GM12875 (cell line): Measurements from ENCODE around the gene DOCK2.

Source experiments
- H3K4me3 ChIP-seq: one replicate; pipeline ENCODE4 v1.5.1; 2011; ENCODE audit warnings: low read depth, low read length, control low read depth
- TF ChIP-seq, protein P1 (sequence below): IDR thresholded peaks from 2 replicates; pipeline ENCODE4 v1.5.1; 2011; ENCODE audit warnings: low read depth, mild to moderate bottlenecking, control low read depth, inconsistent platforms, low read length, moderate library complexity, borderline replicate concordance; ENCODE audit not compliant: insufficient read depth

DOCK2 gene

DNA sequence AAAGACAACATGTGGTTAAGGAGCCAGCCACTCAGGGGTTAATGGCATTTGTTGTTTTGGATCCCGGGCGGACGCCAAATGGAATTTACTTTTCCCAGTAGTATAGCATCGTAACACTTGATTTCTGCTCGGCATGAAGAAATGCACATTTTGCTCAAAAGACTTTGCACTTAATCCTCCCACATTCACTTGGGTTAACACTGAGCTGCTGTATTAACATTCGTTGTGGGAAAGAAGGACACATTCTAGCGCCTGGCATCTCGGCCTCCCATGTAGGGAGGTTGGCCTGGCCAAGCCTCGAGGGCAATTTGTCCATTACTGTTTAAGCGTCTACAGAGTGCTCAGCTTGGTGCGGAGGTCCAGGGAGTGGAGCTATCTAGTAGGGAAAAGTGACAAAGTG, 375.5 kb downstream of the DOCK2 start:
- TF ChIP-seq, protein P1, sequence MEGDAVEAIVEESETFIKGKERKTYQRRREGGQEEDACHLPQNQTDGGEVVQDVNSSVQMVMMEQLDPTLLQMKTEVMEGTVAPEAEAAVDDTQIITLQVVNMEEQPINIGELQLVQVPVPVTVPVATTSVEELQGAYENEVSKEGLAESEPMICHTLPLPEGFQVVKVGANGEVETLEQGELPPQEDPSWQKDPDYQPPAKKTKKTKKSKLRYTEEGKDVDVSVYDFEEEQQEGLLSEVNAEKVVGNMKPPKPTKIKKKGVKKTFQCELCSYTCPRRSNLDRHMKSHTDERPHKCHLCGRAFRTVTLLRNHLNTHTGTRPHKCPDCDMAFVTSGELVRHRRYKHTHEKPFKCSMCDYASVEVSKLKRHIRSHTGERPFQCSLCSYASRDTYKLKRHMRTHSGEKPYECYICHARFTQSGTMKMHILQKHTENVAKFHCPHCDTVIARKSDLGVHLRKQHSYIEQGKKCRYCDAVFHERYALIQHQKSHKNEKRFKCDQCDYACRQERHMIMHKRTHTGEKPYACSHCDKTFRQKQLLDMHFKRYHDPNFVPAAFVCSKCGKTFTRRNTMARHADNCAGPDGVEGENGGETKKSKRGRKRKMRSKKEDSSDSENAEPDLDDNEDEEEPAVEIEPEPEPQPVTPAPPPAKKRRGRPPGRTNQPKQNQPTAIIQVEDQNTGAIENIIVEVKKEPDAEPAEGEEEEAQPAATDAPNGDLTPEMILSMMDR, result no peak
- H3K4me3 ChIP-seq, result no peak overlapping the region

DNA sequence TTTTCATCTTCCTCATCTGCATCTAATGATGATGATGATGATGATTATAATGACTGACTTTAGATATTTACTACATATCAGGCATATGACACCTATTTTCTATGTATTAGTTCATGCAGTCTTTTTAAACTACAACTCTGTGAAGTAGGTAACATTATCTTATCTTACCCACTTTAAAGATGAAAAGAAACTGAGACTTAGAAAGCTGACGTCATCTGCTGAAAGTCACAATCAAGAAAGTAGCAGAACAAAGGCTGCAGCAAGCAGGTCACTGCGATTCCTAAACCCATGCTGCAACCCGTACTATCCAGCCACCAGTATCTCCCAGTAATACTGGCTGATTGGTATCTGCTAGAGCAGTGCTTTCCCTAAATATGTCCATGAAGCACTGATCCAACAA, 383.3 kb downstream of the DOCK2 start:
- H3K4me3 ChIP-seq, result no peak overlapping the region
- TF ChIP-seq, protein P1, result no peak

DNA sequence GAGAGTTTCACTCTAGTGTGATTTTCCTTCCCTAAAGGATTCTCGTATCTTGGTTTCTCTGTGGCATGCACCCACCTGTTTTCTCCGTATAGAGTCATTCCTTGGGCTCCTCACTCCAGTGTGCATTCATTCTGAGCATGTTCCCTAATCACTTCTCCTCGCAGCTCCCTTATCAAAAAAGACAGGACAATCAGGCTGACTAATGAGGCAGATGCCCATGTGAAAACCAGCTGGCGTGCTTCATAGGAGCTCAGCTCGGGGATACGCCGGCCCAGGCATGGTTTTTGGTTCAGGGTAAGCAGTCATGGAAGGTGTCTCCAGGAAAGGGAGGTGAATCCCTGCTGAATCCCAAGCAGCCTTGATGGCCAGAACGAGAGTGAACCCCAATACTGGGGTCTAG, 384.4 kb downstream of the DOCK2 start:
- H3K4me3 ChIP-seq, result no peak overlapping the region
- TF ChIP-seq, protein P1, result no peak

DNA sequence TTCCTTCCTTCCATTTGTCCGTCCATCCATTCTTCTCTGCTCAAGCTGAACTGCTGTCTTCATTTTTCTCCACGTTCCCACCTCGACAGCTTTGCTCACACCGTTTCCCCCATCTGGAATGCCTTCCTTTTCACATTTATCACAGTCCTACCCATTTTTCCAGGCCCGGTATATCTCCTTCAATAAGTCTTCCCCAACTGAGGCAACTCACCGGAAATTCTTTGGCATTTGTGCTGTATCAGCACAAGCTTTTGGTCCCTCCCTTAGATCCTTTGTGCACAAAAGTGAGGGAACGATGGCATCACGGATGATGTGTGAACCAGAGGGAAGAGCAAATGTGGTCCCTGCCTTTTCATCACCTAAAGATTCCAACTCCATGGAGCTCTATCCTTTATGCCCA, 388.8 kb downstream of the DOCK2 start:
- H3K4me3 ChIP-seq, result no peak overlapping the region

DNA sequence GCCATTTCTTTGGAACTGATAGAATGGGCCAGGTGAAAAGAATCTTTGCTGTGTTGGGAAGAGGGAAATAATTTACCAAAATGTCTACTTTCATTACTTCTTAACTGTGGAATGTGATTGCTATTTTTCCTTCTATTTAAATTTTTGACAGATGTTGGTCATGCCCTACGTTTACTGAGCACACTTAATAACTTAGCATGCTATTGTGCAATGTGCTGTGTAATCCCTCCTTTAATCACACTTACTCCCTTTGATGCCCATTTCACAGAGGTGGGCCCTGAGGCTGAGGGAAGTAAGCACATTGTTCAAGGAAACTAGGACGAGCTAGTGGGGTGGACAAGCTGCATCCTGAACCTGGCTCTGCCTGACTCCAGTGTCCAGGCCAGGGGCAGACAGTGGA, 391.0 kb downstream of the DOCK2 start:
- H3K4me3 ChIP-seq, result no peak overlapping the region
- TF ChIP-seq, protein P1, result no peak

More for the DNA sequence above, 388.8 kb downstream of the DOCK2 start:
- TF ChIP-seq, protein P1, result no peak

DNA sequence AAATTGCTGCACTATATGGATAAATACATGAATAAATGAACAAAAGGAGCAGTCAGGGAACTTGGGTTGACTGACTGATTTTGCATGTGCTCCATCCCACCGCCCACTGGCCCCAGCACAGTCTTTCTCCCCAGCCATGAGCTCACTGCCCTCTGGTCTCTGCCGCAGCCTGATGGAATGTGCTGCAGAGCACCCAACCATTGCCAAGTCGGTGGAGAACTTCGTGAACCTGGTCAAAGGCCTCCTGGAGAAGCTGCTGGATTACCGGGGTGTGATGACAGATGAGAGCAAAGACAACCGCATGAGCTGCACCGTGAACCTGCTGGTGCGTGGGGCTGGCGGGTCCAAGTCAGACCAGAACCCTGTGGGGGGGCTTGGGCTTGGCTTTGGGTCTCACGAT, 397.2 kb downstream of the DOCK2 start:
- TF ChIP-seq, protein P1, result no peak
- no peak overlapping the region for H3K4me3 ChIP-seq

DNA sequence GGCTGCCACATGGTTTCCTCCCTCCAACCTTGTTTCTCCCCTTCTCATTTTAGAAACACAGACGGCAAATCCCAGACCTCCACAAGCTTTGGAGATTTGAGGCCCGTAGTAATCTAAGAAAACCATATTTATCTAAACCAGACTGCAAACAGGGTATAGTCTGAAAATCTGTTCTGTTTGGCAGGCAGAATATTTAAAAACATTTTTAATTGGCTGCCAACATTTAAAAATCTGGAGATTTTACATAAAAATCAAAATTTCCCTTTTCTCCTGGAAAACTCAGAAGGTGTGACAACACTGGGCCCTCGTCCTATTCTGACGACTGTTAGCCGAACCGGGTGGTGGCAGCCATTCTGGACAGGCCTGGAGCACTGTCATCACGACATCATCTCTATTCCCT, 401.2 kb downstream of the DOCK2 start:
- TF ChIP-seq, protein P1, result no peak
- H3K4me3 ChIP-seq, result no peak overlapping the region
